ENCODE measurements around the gene AFF3. TPM values are rescaled to one million over a fixed set of nuclear protein-coding genes. Genes with fewer than 3 reads are reported as not detected.

AFF3 gene
- total RNA-seq, 1 experiment from 2014 or later: not detected

GRCh38 chr2:99974682-99975375, 167.6 kb downstream of the AFF3 start:
- H3K27ac ChIP-seq (ENCODE audit: low read depth, low read length, poor library complexity, severe bottlenecking): no peak overlapping the region
- POLR2A ChIA-PET (ENCODE audit: low non-redundant PET): no interaction called here
- TF ChIP-seq CTCF (conservative IDR thresholded peaks at IDR 0.05; ENCODE audit: low read depth, low read length) (no peak), EZH2 (IDR thresholded peaks at IDR 0.05; ENCODE audit: borderline replicate concordance, low read depth, low read length, poor library complexity, severe bottlenecking) (no peak)
- CTCF ChIA-PET: no interaction called here
- H3K27me3 ChIP-seq (replicated peaks; ENCODE audit: insufficient read depth, low read depth, low read length, poor library complexity): peaks cover 28% of the 10 kb centered on the region
- H3K4me3 ChIP-seq (ENCODE audit: low read depth, low read length, poor library complexity, severe bottlenecking): no peak overlapping the region
- no peaks in the 10 kb centered on the region for H3K9me3 ChIP-seq (ENCODE audit: low read depth, low read length, poor library complexity, severe bottlenecking)
- intact Hi-C loops (cut with micrococcal nuclease; ENCODE audit: unreplicated experiment): no loop called here
- H3K4me1 ChIP-seq (ENCODE audit: insufficient read depth, low read length, poor library complexity, severe bottlenecking): no peaks in the 10 kb centered on the region
- no TSS peak for BruUV-seq (replicated peaks)
- H3K36me3 ChIP-seq (ENCODE audit: insufficient read depth, low read length, poor library complexity, severe bottlenecking): no peaks in the 10 kb centered on the region
- DNase-seq (ENCODE audit: low spot score): no peak

- intact Hi-C loops (cut with micrococcal nuclease; ENCODE audit: unreplicated experiment): no loop called here
- Histone ChIP-seq H3K27me3 (replicated peaks; ENCODE audit: insufficient read depth, low read depth, low read length, poor library complexity) (peaks cover 28% of the 10 kb centered on the region), H3K4me1 (ENCODE audit: insufficient read depth, low read length, poor library complexity, severe bottlenecking) (no peaks in the 10 kb centered on the region), H3K27ac (ENCODE audit: low read depth, low read length, poor library complexity, severe bottlenecking) (no peak overlapping the region), H3K9me3 (ENCODE audit: low read depth, low read length, poor library complexity, severe bottlenecking) (no peaks in the 10 kb centered on the region), H3K4me3 (ENCODE audit: low read depth, low read length, poor library complexity, severe bottlenecking) (no peak overlapping the region), H3K36me3 (ENCODE audit: insufficient read depth, low read length, poor library complexity, severe bottlenecking) (no peaks in the 10 kb centered on the region)
- POLR2A ChIA-PET (ENCODE audit: low non-redundant PET): no interaction called here
- CTCF ChIA-PET: no interaction called here
- no peak for DNase-seq (ENCODE audit: low spot score)
- TF ChIP-seq EZH2 (IDR thresholded peaks at IDR 0.05; ENCODE audit: borderline replicate concordance, low read depth, low read length, poor library complexity, severe bottlenecking) (no peak), CTCF (conservative IDR thresholded peaks at IDR 0.05; ENCODE audit: low read depth, low read length) (no peak)
- no TSS peak for BruUV-seq (replicated peaks)
These were observed 168.1 kb downstream of the AFF3 start for GRCh38 chr2:99974275-99974674.

GRCh38 chr2:99971326-99971900, 171.0 kb downstream of the AFF3 start:
- intact Hi-C loops (cut with micrococcal nuclease; ENCODE audit: unreplicated experiment): no loop called here
- H3K4me3 ChIP-seq (ENCODE audit: low read depth, low read length, poor library complexity, severe bottlenecking): no peak overlapping the region
- no peak for DNase-seq (ENCODE audit: low spot score)
- POLR2A ChIA-PET (ENCODE audit: low non-redundant PET): no interaction called here
- TF ChIP-seq EZH2 (IDR thresholded peaks at IDR 0.05; ENCODE audit: borderline replicate concordance, low read depth, low read length, poor library complexity, severe bottlenecking) (no peak), CTCF (conservative IDR thresholded peaks at IDR 0.05; ENCODE audit: low read depth, low read length) (no peak)
- CTCF ChIA-PET: no interaction called here
- peaks cover 28% of the 10 kb centered on the region for H3K27me3 ChIP-seq (replicated peaks; ENCODE audit: insufficient read depth, low read depth, low read length, poor library complexity)
- H3K27ac ChIP-seq (ENCODE audit: low read depth, low read length, poor library complexity, severe bottlenecking): no peak overlapping the region
- no TSS peak for BruUV-seq (replicated peaks)
- no peaks in the 10 kb centered on the region for H3K36me3 ChIP-seq (ENCODE audit: insufficient read depth, low read length, poor library complexity, severe bottlenecking)
- H3K4me1 ChIP-seq (ENCODE audit: insufficient read depth, low read length, poor library complexity, severe bottlenecking): no peaks in the 10 kb centered on the region
- H3K9me3 ChIP-seq (ENCODE audit: low read depth, low read length, poor library complexity, severe bottlenecking): no peaks in the 10 kb centered on the region

All from A673 (cell line).